Sigmoid colon (tissue), 4 donors: ENCODE data around the gene NUF2.

Source experiments
- CTCF ChIP-seq, 4 experiments: fragments of 450-650 bp in 3 of 4; fragments of 200-600 bp in 1 of 4; IDR thresholded peaks; one replicate each; pipeline ENCODE4 v1.5.1; 2016 to 2019; ENCODE audit warnings: antibody characterized with exemption in 4 of 4, mild to moderate bottlenecking in 3 of 4, moderate library complexity in 2 of 4
- POLR2AphosphoS5 ChIP-seq, 4 donors: sonication (generic); formaldehyde crosslinking; IDR thresholded peaks; one replicate each; pipeline ENCODE4 v1.6.1; 2017; ENCODE audit warnings: antibody characterized with exemption in 4 of 4

GRCh38 chr1:163273766-163274441, 47.9 kb upstream of the NUF2 start:
- TF ChIP-seq CTCF (IDR thresholded peaks at IDR 0.05) (no peak), POLR2AphosphoS5 (IDR thresholded peaks at IDR 0.05) (no peak)
